Ishikawa (cell line): Measurements from ENCODE around the gene ZRANB2.

Source experiments
- CEBPB ChIP-seq: IDR thresholded peaks from 2 replicates; pipeline ENCODE4 v1.6.1; 2012
- CREB1 ChIP-seq: IDR thresholded peaks from 2 replicates; pipeline ENCODE4 v1.6.1; 2012; ENCODE audit warnings: low read depth
- EGR1 ChIP-seq: IDR thresholded peaks from 2 replicates; pipeline ENCODE4 v1.6.1; 2012
- EP300 ChIP-seq: IDR thresholded peaks from 2 replicates; pipeline ENCODE4 v1.6.1; 2012; ENCODE audit warnings: borderline replicate concordance
- FOXM1 ChIP-seq: IDR thresholded peaks from 2 replicates; pipeline ENCODE4 v1.6.1; 2012; ENCODE audit warnings: low read depth, borderline replicate concordance
- NFIC ChIP-seq: IDR thresholded peaks from 2 replicates; pipeline ENCODE4 v1.6.1; 2012
- RAD21 ChIP-seq: IDR thresholded peaks from 2 replicates; pipeline ENCODE4 v1.6.1; 2012; ENCODE audit warnings: low read depth
- TAF1 ChIP-seq: IDR thresholded peaks from 2 replicates; pipeline ENCODE4 v1.6.1; 2012; ENCODE audit warnings: low read depth, mild to moderate bottlenecking
- TCF12 ChIP-seq: IDR thresholded peaks from 2 replicates; pipeline ENCODE4 v1.6.1; 2012; ENCODE audit warnings: low read depth
- TEAD4 ChIP-seq: IDR thresholded peaks from 2 replicates; pipeline ENCODE4 v1.6.1; 2012
- YY1 ChIP-seq: IDR thresholded peaks from 2 replicates; pipeline ENCODE4 v1.6.1; 2012; ENCODE audit warnings: low read depth
- ZBTB7A ChIP-seq: IDR thresholded peaks from 2 replicates; pipeline ENCODE4 v1.6.1; 2012; ENCODE audit warnings: low read depth
- TF ChIP-seq, protein P1 (sequence below): IDR thresholded peaks from 2 replicates; pipeline ENCODE4 v1.6.1; 2012
- TF ChIP-seq, protein P2 (sequence below): IDR thresholded peaks from 2 replicates; pipeline ENCODE4 v1.6.1; 2012; ENCODE audit warnings: low read depth, mild to moderate bottlenecking
- TF ChIP-seq, protein P3 (sequence below): IDR thresholded peaks from 2 replicates; pipeline ENCODE4 v1.6.1; 2012

ZRANB2 gene

DNA sequence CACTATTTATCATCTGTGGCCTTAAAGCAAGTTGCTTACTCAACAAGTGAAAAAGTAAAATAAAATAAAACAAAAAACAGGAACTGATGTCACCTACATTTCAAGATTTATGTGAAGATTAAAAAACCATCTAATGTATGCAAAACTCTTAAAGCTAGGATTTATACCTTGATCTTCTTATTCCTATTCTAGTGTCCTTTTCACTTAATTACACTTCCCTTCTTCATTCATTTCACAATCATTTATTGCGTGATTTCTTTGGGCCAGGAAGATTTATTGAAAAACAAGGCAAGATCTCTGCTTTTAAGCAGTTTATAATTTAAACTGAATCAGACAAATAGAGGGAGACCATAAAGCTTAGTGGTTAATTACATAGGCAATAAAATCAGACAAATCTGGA is 51.9 kb downstream of the ZRANB2 start:
- TF ChIP-seq TCF12 (no peak), NFIC (no peak), ZBTB7A (no peak)

DNA sequence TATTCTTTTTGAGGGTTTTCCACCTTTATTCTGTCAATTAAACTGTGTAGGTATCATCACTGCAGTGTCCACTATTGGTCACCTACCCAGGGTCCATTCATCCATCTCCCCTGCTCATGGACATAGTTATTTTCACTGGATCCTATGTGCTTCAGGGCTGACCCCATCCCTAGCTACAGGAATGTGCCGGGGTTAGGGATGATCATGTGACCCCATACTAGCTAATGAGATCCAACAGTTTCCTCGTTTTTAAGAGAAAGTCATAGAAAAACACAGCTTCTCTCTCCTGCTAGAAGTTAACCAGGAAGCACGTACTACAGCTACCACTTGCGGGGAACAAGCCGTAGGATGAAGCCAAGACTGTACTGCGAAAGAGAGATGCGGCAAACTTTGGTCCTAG is 52.8 kb downstream of the ZRANB2 start:
- no peak for TF ChIP-seq ZBTB7A
- no peak for TF ChIP-seq TCF12
- TF ChIP-seq FOXM1 = no peak
- TF ChIP-seq CEBPB = no peak
- TF ChIP-seq TEAD4 = no peak
- TF ChIP-seq, protein P1, sequence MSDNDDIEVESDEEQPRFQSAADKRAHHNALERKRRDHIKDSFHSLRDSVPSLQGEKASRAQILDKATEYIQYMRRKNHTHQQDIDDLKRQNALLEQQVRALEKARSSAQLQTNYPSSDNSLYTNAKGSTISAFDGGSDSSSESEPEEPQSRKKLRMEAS = no peak
- no peak for TF ChIP-seq EGR1
- TF ChIP-seq, protein P2, sequence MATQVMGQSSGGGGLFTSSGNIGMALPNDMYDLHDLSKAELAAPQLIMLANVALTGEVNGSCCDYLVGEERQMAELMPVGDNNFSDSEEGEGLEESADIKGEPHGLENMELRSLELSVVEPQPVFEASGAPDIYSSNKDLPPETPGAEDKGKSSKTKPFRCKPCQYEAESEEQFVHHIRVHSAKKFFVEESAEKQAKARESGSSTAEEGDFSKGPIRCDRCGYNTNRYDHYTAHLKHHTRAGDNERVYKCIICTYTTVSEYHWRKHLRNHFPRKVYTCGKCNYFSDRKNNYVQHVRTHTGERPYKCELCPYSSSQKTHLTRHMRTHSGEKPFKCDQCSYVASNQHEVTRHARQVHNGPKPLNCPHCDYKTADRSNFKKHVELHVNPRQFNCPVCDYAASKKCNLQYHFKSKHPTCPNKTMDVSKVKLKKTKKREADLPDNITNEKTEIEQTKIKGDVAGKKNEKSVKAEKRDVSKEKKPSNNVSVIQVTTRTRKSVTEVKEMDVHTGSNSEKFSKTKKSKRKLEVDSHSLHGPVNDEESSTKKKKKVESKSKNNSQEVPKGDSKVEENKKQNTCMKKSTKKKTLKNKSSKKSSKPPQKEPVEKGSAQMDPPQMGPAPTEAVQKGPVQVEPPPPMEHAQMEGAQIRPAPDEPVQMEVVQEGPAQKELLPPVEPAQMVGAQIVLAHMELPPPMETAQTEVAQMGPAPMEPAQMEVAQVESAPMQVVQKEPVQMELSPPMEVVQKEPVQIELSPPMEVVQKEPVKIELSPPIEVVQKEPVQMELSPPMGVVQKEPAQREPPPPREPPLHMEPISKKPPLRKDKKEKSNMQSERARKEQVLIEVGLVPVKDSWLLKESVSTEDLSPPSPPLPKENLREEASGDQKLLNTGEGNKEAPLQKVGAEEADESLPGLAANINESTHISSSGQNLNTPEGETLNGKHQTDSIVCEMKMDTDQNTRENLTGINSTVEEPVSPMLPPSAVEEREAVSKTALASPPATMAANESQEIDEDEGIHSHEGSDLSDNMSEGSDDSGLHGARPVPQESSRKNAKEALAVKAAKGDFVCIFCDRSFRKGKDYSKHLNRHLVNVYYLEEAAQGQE = no peak
- TF ChIP-seq CREB1 = no peak
- no peak for TF ChIP-seq NFIC
- TF ChIP-seq TAF1 = no peak
- TF ChIP-seq YY1 = no peak

DNA sequence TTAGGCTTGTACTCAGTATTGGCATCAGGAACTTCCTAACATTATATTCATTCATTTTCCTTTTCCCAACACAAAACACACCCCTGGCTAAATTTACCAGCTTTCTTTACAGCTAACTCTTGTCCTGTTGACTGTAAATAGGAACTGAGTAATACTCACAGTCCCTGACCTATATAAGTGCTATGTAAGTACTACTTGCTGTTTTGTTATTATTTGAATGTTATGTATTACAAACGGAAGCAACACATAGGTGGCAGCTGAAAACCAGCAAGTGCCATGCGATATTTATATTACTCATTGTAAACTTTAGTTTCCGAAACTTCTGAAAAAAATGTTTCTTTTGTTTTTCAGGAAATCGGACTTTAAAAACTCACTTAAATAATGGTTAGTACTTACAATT is 54.7 kb downstream of the ZRANB2 start:
- no peak for TF ChIP-seq ZBTB7A
- TF ChIP-seq, protein P3, sequence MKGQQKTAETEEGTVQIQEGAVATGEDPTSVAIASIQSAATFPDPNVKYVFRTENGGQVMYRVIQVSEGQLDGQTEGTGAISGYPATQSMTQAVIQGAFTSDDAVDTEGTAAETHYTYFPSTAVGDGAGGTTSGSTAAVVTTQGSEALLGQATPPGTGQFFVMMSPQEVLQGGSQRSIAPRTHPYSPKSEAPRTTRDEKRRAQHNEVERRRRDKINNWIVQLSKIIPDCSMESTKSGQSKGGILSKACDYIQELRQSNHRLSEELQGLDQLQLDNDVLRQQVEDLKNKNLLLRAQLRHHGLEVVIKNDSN = no peak
- no peak for TF ChIP-seq FOXM1
- TF ChIP-seq RAD21 = no peak
- no peak for TF ChIP-seq TAF1
- TF ChIP-seq CEBPB = no peak
- TF ChIP-seq YY1 = no peak
- TF ChIP-seq TCF12 = no peak
- TF ChIP-seq NFIC = no peak
- no peak for TF ChIP-seq TEAD4
- TF ChIP-seq, protein P1 = no peak

DNA sequence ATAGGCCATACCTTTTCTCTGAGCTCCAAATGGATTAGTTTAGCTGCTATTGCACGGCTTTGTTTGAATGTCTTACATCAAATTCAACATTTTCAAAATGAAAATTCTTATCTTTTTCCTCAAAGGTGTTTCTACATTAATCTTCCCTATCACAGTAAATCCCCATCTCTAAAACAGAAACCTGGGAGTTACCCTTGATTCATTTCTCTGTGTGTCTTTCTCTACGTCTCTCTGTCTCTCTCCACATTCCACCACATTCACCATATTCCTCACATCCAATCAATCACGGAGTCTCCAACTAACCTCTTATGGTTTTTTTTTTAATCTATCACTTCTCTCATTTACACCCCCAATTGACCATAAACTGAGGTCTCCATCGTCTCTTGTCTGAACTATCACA is 57.3 kb downstream of the ZRANB2 start:
- TF ChIP-seq CREB1 (no peak), CEBPB (no peak), FOXM1 (no peak), ZBTB7A (no peak), RAD21 (no peak), TAF1 (no peak), TCF12 (no peak), EGR1 (no peak)
- TF ChIP-seq, protein P1 = no peak
- TF ChIP-seq, protein P3 = no peak

DNA sequence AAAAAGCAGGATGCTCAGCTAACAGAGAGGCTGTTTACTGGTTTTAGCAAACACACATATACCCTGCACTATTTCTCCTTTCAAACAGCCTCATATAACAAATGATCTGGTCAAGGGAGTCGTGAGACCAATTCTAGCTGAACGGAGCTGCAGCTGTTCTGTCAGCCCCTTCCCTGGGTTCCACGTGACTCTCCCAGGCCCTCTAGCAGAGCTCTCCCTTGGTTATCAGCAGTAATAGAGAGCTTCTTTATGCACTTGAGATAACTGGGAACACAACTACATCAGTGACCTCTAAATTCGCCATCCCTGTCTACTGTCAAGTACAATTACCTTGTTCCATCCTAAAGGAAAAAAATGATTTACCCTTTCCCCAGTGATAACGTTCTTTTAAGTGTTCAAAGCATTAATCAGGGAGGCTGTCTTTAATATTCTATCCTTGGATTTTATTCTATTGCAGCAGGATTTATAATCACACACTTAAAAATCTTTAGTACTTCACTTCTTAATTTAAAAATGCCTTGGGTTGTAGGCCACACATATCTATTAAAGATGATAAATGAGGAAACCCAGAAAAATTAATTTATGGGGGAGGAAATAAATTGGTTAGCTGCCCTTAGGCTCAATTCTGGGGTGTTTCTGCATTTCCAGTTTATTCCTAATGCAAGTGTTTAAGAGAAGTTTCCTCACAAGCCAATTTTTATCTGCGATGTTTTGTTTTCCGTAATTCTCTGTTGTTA is 61.4 kb downstream of the ZRANB2 start:
- TF ChIP-seq ZBTB7A (no peak), CEBPB (no peak), CREB1 (no peak), TEAD4 (no peak), RAD21 (no peak), TCF12 (no peak), EGR1 (no peak), FOXM1 (no peak), YY1 (no peak), NFIC (no peak), EP300 (no peak), TAF1 (no peak)
- TF ChIP-seq, protein P1 = no peak
- TF ChIP-seq, protein P3 = no peak
- TF ChIP-seq, protein P2 = no peak
